H1 (cell line): ENCODE results near the gene CPLANE2. TPM values are rescaled to one million over a fixed set of nuclear protein-coding genes. Genes with fewer than 3 reads are reported as not detected.

Experiments used
- BACH1 ChIP-seq: IDR thresholded peaks from 2 replicates; pipeline ENCODE4 v1.6.1; 2012; ENCODE audit warnings: low read length, improper control_type of control experiment
- CBX8 ChIP-seq: fragments of 300-800, 300-1000 bp; sonication (generic); IDR thresholded peaks from 2 replicates; pipeline ENCODE4 v1.7.1; 2016; ENCODE audit warnings: low read depth, low read length, borderline replicate concordance
- FOSL1 ChIP-seq: IDR thresholded peaks from 2 replicates; pipeline ENCODE4 v1.6.1; 2011; ENCODE audit warnings: mild to moderate bottlenecking, low read depth, low read length, moderate library complexity; ENCODE audit not compliant: insufficient read depth
- JUN ChIP-seq: IDR thresholded peaks from 2 replicates; pipeline ENCODE4 v1.6.1; 2011; ENCODE audit warnings: low read depth, mild to moderate bottlenecking, improper control_type of control experiment, low read length
- KDM4A ChIP-seq: IDR thresholded peaks from one replicate; pipeline ENCODE4 v1.7.1; 2012; ENCODE audit warnings: low read depth, mild to moderate bottlenecking, moderate library complexity, low read length, inconsistent platforms; ENCODE audit not compliant: severe bottlenecking
- NRF1 ChIP-seq: IDR thresholded peaks from 2 replicates; pipeline ENCODE4 v1.6.1; 2011; ENCODE audit warnings: mild to moderate bottlenecking, low read depth, low read length, improper control_type of control experiment
- POLR2A ChIP-seq, 2 experiments: IDR thresholded peaks; 1 replicate in 1 of 2; 2 replicates in 1 of 2; pipeline ENCODE4 v1.6.1; 2011; ENCODE audit warnings: low read depth in 2 of 2, low read length in 2 of 2, mild to moderate bottlenecking in 2 of 2; ENCODE audit errors: control extremely low read depth in 1 of 2
- POLR2AphosphoS5 ChIP-seq: IDR thresholded peaks from 2 replicates; pipeline ENCODE4 v1.6.1; 2011; ENCODE audit warnings: low read depth, low read length
- RAD21 ChIP-seq, 2 experiments: IDR thresholded peaks in 1 of 2; conservative IDR thresholded peaks in 1 of 2; 2 replicates each; pipeline ENCODE4 v1.6.1; 2011; ENCODE audit warnings: low read depth in 2 of 2, low read length in 2 of 2, improper control_type of control experiment in 1 of 2, inconsistent platforms in 1 of 2, mild to moderate bottlenecking in 1 of 2, moderate library complexity in 1 of 2
- RFX5 ChIP-seq: IDR thresholded peaks from 2 replicates; pipeline ENCODE4 v1.6.1; 2011; ENCODE audit warnings: low read depth, low read length, improper control_type of control experiment, borderline replicate concordance
- SIX5 ChIP-seq: IDR thresholded peaks from 2 replicates; pipeline ENCODE4 v1.6.1; 2011; ENCODE audit warnings: mild to moderate bottlenecking, low read depth, low read length
- SP2 ChIP-seq: IDR thresholded peaks from 2 replicates; pipeline ENCODE4 v1.6.1; 2012; ENCODE audit warnings: mild to moderate bottlenecking, low read length, inconsistent platforms
- SP4 ChIP-seq: IDR thresholded peaks from 2 replicates; pipeline ENCODE4 v1.6.1; 2012; ENCODE audit warnings: low read length, inconsistent platforms
- YY1 ChIP-seq: IDR thresholded peaks from 2 replicates; pipeline ENCODE4 v1.6.1; 2011; ENCODE audit warnings: low read depth, mild to moderate bottlenecking, low read length
- ZNF274 ChIP-seq: IDR thresholded peaks from 2 replicates; pipeline ENCODE4 v1.7.0; 2012; ENCODE audit warnings: low read length, borderline replicate concordance; ENCODE audit errors: extremely low read depth
- polyA plus RNA-seq, 7 experiments: library from polyadenylated mRNA; depleted of rRNA in 3 of 7; stranded (reverse) in 5 of 7; unstranded in 2 of 7; fragments of >200 nt in 5 of 7; fragments of 200-250 nt in 2 of 7; gene quantifications; 1 replicate in 5 of 7; 2 replicates in 1 of 7; 4 replicates in 1 of 7; pipeline versions ENCODE4 v1.2.1 to v1.2.3, GENCODE V29; 2011 to 2013; ENCODE audit warnings: missing spikeins in 2 of 7, mixed read lengths in 2 of 7
- total RNA-seq: library from RNA; stranded (reverse); fragmentation: NEBNext Ultra II Directional; extraction: Animal tissue kit (Norgen Biotek cat#: 25700); gene quantifications from 2 replicates; pipeline ENCODE4 v1.2.1, GENCODE V29; 2021

CPLANE2 gene
- total and polyA plus RNA-seq, 2 of the 8 experiments (the other 6 are each of a cell fraction or from before 2014, with no cell fraction given), result 2.3 to 2.5 TPM

DNA sequence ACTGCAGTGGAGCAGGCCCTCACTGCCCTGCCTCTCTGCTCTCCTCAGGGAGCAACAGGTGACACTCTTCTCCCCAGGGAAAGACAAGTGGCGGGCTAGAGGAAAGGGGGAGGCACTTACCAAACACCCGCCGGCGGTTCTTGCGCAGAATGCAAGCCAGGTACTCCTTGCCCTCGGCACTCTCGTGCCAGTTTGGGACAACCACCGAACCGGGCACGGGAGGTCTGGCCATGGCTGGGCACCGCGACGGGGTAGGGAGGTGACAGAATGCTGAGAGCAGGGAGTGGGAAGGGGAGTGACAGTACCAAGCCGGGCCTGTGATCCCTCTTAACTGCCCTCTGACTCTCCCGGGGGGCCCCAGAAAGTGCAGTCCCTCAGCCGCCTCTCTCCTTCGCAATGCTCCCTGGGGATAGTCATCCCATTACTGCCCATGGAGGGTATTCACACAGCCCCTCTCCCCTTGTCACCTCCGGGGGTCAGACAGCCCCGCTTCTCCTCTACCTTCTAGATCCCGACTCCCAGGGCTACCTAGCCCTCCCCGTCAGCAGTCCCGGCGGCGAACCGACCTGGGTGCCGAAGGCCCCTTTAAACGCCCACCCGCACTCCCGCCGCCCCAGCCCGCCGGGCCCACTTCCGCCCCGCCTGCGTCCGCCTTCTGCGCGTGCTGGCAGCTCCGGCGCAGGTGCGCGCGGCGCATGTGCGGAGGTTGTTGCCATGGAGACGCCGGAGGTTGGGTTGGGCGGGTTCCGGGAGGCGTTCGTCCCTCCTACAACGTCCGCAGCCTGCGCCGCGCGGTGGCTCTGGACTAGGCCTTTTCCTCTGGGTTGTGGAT, at the start of gene CPLANE2 (continued):
- TF ChIP-seq FOSL1, result peak; percentile 55; the same call in 1 of the 2 replicates
- no peak for TF ChIP-seq CBX8
- peak; percentile 82 for TF ChIP-seq NRF1
- no peak for TF ChIP-seq ZNF274
- no peak for TF ChIP-seq RAD21 (IDR thresholded peaks at IDR 0.05 in 1 of 2, conservative IDR thresholded peaks at IDR 0.05 in 1 of 2; ENCODE audit: low read depth in 2 of 2, low read length in 2 of 2)
- peak; percentile 79 for TF ChIP-seq RFX5
- TF ChIP-seq JUN, result no peak
- no peak for TF ChIP-seq YY1
- TF ChIP-seq KDM4A, result peak; percentile 73
- TF ChIP-seq BACH1, result no peak
- no peak for TF ChIP-seq SP4
- no peak for TF ChIP-seq SP2
- peak in 1 of 2 experiments; percentile 20; a peak in 1 of 3 replicates for TF ChIP-seq POLR2A (IDR thresholded peaks at IDR 0.05; ENCODE audit: control extremely low read depth in 1 of 2, low read depth in 2 of 2, low read length in 2 of 2)
- TF ChIP-seq POLR2AphosphoS5, result no peak; the same call in 1 of the 2 replicates
- TF ChIP-seq SIX5, result no peak
